NCI-H2081 treated with DMSO at 0.1 percent for 48 hours (cell line): ENCODE measurements around the gene ITPK1.

ENCODE experiments used
- DNase-seq: peaks from one replicate; lab custom pipeline; 2025; lab: John Stamatoyannopoulos, UW

ITPK1 gene

DNA sequence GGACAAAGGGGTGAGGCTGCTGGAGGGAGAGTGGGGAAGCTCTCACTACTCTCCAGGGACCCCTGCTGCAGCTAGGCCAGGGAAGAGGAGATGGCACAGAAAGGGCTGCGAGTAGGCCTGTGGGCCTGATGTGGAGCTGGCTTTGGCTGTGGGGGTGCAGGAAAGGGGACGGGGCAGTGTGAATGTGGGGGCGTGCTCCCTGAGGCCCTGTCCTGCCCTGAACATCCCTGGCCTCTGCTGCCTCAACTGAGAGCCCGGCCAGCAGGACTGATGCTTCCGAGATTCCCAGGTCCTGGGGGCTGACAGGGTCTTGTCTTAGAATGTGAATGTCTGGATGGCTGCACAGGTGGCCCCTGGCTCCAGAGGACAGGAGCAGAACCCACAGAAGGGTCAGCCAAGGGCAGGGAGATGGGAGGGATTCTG is 128.6 kb downstream of the ITPK1 start:
- DNase-seq, result no peak

DNA sequence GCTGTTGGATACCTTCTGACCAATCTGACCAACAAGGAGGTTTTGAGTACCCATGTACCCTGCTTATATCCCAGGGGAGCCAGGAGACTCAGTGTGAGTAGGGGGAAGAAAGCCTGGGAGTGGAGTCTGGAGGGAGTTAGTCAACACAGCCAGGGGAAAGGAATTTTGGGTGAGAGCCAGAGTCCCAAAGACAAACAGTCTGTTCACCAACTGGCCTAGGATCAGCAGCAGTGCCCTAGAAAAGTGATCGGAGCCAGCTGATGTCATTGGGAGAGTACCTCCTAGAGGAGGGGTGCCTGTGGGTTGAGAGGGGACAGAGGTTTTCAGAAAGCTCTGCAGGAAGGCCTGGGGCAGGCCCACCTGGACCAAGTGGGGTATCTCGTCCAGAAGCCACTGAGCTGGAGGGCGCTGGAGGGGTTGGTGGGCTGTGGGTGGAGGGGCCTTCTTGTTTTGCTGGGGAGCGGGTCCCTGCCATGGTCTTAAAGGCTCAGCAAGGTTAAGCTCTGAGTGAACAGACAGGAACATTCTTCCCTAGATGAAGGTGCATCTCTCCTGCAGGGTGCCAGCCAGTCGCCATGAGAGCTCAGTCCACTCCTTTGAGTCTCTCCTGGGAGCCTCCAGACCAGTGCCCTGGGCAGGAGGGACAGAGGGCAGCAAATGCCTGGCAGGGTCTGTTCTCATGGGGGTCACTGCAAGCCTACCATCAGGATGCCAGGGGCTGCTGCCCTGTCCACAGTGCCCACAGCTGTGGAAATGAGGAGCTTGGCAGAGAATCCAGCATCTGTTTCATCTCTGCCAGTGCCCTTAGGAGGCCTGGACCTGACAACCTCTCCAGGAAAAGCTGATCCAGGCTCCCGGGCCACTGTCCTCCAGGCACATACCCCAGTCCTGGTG is 129.2 kb downstream of the ITPK1 start:
- no peak for DNase-seq

DNA sequence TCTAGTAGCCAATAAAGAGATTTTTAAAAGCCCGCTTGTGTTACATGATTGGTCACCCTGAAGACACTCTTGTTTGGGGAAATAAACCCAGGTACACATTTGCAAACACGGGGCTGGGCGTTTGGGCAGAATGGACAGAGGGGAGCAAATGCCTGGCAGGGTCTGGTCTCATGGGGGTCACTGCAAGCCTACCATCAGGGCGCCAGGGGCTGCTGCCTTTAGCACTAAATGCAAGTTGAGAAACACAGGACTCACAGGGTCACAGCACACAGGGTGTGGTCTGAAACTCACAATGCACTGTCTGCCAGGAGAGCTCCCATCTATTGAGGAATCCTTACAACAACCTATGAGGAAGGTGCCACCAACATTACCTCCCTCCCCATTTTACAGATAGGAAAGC is 130.2 kb downstream of the ITPK1 start:
- DNase-seq, result no peak

DNA sequence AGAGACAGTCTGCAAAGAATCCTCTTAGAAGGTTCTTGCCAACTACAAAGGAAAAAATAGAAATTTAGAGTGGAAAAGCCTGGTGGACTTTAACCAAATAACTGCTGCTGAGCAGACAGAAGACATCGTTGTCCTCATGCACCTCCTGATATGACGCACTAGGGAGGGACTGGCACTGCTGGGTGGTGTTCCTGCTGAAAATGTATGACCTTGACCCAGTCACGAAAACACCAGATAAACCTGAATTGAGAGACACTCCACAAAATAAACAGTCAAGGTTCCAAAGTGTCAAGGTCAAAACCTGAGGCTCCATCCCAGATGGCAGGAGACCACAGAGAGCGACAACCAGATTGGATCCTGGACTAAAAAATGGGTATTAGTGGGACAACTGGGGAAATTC is 130.8 kb downstream of the ITPK1 start:
- DNase-seq, result no peak

DNA sequence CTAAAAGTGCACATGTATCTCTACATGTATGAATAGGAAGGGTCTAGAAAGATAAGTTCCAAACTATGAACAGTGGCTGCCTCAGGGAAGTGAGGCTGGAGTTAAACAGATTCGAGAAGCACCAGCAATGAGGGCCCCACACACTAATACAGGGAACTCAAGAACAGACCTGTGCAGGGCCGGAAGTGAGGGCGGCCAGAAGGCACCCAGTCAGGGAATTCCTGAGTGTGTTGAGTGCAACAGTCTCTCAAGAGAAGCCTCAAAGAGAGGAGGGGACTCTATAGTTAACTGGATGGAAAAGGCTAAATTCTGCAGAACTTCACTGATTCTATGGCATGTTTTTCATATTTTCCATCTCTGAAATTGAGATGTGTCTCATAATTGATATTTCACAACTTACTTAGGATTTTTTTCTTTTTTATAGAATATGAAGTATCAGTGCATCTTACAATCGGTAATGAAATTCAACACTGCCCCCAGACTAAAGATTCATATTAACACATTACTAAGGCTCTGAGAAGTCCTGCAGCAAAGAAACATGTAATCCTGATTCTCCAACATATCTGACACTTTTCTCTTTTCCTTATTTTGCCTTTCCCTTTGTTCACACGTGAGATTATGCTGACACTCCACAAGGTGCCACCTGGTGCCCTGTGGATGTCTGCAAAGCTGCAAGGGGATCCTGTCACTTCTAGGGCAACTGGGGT is 131.5 kb downstream of the ITPK1 start:
- no peak for DNase-seq

DNA sequence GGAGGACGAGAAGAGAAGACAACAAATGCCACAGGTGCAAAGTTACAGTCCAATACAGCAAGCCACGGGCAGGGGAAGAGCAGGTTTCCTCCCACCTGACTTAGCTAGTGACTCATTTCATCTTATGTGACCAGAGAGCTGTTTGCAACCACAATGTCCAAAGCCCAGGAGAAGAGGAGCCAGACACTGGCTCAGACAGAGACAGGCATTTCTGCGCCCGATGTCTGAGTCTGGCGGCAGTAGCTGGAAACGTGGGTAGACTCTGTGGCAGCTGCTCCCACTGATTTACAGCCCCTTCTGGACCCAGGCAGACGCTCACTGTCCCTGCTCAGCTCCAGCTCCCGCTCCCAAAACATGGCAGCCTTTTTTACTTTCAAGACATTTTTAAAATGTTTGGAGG is 132.8 kb downstream of the ITPK1 start:
- no peak for DNase-seq

DNA sequence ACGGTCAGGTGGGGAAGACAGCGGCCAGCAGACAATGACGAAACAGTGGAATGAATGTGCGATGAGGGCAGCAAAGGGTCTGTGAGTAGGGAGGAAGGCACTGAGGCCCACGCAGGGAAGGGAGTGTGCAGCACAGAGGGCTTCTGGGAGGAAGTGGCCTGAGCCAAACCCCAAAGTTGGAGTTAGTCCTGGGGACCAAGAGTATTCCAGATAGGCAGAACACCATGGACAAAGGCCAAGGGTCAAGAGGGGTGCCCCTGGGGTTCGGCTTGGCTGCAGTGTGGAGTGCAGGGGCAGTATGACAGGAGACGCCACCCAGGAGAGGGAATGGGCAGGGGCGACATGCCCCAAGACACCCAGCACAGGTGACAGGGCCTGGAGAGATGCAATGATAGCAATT is 134.0 kb downstream of the ITPK1 start:
- DNase-seq, result no peak

DNA sequence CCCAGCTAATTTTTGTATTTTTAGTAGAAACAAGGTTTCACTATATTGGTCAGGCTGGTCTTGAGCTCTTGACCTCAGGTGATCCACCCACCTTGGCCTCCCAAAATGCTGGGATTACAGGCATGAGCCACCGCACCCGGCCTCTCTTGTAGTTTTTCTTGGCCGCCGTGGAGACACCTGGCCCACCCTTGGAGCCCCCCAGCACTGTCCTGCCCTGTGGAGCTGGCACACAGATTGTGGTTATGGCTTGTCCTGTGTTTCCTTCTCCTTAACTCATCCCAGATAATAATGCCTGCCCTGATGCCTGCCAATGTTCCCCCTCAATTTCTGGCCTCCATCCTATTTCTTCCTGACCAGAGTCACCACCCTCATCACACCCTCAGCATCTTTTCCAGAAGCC is 134.9 kb downstream of the ITPK1 start:
- DNase-seq, result no peak

DNA sequence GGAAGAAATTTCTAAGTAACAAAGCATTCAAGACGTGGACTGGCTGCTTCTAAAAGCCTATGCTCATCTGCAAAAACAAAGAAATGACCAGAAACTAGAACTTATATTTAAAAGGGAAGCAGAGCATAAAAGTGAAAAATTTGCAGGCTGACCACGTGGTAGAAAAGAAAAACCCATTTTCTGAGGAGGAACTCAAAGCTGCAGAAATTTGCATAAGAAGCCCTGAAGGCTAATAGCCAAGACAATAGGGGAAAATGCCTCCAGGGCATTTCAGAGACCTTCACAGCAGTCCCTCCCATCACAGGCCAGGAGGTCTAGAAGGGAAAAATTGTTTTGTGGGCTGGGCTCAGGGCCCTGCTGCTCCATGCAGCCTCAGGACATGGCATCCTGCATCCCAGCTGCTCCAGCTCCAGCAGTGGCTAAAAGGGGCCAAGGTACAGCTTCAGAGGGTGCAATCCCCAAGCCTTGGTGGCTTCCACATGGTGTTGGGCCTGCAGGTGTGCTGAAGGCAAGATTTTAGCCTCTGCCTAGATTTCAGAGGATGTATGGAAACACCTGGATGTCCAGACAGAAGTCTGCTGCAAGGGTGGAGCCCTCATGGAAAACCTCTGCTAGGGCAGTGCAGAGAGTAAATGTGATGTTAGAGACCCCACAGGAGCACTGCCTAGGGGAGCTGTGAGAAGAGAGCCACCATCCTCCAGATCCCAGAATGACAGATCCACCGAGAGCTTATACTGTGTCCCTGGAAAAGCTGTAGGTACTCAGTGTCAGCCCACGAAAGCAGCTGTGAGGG is 137.3 kb downstream of the ITPK1 start:
- no peak for DNase-seq

DNA sequence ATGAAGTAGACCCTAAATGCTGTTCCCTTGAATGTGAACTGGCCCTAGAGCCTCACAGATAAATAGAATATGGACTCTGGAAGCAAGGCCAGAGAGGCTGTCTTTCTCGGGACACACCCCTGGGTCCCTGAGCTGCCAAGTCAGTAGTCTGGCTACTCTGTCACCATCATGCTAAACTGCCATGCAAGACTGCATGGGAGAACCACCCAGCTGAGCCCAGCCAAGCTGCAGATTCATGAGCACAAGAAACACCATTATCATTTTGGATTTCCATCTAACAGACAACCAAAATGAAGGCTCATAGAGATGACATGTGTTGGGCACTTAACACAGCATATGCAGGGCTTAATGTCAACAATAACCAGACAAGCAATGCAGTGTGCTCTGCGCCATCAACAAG is 139.5 kb downstream of the ITPK1 start:
- no peak for DNase-seq

DNA sequence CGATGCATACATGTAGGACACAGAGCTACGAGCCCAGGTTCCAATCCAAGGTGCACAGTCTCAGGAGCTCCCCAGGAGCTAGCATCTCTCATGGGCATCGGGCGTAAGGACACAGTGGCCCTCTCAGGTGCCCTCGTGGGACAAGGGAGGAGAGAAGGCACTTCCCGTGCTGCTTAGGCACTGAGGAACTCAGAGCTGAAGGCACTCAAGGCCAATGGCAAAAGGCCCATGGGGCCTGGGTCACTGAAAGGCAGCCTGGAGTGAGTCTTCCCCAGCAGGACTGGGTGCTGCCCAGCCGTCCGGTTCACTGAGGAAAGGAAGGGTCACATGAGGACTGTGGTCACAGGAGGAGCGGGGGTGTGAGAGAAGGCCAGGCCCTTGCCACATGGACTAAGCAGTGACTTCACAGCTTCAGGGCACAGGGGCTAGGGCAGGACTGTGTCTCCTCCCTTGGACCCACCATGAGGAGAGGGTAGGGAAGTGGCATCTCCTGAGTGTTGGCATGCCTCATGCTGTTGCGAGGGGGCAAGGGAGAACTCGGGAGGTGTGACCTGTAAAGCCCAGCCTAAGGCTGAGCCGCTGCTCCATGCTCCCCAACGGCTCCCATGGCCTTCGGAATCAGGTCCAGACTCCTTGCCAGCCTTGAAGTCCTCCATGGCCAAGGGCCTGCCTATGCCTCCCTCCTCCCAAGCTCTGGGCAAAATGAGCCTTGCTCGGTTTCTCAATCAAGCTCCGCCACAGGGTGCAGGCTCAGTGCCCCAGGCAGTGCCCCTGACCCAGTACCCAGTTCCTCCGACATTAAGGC is 141.0 kb downstream of the ITPK1 start:
- DNase-seq, result no peak

DNA sequence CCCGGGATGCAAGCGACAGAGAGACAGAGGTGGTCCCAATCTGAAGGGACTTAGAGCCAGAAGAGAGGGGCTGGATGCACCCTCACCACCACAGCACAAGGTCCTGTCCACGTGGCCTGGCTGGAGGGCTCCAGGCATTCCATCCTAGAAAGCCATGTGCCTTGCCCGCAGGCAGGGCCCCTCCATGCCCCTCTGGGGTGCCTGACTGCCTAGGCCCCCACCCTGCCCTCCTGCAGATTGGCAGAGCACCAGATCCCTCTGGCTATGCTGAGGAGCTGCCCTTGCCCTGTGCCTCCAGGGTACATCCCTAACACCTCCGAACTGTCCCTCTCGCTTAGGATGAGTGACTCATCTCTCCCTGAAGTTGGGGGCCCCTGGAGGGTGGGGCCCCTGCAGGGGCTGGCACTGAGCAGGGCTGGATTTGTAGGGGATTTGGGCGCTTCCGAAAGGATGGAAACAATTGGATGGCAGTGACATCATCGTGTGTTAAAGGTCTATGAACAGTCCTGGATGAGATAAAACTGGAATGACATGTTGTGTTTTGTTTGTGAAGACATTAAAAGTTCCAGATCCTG is 141.8 kb downstream of the ITPK1 start:
- no peak for DNase-seq

DNA sequence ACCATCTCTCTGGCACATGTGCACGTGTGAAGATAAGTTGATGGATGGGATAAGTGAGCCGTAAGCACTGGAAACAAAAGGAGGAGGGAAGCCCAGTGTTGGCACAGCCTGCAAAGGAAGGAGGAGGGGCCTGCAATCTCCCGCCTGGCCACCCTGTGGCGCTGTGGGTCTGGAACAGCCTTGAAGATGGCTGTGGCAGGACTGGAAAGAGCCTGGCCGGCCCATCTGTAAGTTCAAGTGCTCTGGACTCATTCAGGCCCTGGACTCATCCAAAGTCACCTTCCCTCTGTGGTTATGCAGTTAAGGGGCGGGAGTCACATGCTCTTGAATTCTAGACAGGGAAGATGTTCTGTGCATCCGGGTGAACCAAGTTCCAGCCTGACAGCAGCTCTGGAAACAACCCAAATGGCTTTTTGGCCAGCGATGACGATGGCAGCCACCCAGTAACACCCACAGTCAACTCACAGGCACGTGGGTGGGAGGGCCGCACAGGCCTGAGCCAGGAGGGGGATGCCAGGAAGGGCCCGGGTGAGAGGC is 142.4 kb downstream of the ITPK1 start:
- no peak for DNase-seq

DNA sequence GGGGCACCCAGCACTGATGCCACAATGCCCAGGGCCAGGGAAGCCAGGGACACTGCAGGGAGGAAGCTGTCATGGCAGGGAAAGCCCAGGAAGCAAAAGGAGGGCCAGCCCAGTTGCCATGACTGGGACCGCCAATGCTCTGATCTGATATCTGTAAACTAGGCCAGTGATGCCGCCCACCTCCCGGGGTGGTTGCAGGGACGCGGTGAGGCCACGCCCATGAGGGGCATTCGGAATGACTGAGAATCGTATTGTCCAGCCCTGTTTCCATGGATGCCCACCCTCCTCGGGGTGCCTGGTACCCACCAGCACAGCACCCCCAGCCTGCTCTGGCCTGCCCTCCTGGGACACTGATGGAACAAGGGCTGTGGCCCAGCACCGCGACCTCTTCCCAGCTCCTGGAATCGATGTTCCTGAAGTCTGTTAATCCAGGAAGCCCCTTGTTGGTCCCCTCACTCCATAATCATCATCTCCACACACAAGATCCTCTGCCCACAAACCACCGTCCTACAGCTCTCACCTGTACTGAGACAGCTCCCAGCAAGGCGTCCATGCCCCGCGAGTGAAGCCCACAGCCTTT is 144.0 kb downstream of the ITPK1 start:
- no peak for DNase-seq

DNA sequence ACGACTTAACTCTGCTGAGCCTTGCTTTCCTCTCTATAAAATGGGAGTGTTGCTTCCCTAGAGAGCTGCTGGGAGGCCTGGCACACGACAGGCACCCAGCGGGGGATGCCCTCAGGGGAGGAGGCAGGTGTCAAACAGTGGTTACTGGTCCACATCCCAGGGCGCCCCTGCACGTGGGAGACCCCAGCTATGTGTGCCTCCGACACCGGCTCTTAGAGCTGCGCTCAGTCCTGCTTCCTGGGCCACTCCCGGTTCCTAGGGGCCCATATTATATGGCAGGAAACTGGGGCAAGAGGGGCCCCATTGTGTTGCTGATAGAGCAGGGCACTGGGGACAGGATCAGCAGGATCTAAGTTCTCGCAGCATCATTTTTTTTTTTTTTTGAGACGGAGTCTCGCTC is 145.5 kb downstream of the ITPK1 start:
- no peak for DNase-seq

DNA sequence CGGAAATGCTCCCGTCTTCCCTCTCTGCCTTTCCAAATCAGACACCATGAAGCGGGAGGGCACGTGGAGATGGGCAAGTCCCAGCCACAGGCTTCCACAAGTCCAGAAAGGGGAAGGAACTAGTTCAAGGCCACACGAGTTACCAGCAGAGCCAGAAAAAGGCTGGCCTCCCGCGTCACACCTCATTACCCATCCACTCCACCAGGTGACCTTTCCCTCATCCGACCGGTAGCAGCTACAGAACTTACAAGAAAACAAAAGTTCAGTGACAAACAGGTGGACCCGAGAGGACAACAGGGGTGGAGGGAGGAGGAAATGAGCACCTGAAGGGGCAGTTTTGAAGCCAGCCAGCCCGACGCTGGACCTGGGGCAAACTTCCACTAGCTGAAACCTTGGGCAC is 145.9 kb downstream of the ITPK1 start:
- no peak for DNase-seq

DNA sequence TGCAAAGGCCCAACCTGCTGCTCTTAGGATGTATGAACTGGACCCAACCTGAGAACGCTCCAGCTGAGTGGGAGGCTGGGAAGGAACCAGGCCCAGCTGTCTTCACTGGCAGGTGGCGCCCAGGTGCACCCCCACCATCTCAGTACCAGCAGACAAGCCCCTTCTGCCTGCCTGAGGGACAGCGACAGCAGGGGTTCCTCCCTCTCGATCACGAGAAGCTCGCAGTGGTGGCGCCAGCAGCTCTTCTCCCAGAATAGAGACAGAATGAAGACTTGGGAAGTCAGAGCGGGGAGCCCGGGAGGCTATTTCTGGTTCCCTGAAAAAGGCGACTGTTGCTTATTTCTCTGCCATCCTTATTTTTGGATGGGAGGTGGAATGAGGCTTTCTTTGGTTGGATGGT is 146.3 kb downstream of the ITPK1 start:
- no peak for DNase-seq

DNA sequence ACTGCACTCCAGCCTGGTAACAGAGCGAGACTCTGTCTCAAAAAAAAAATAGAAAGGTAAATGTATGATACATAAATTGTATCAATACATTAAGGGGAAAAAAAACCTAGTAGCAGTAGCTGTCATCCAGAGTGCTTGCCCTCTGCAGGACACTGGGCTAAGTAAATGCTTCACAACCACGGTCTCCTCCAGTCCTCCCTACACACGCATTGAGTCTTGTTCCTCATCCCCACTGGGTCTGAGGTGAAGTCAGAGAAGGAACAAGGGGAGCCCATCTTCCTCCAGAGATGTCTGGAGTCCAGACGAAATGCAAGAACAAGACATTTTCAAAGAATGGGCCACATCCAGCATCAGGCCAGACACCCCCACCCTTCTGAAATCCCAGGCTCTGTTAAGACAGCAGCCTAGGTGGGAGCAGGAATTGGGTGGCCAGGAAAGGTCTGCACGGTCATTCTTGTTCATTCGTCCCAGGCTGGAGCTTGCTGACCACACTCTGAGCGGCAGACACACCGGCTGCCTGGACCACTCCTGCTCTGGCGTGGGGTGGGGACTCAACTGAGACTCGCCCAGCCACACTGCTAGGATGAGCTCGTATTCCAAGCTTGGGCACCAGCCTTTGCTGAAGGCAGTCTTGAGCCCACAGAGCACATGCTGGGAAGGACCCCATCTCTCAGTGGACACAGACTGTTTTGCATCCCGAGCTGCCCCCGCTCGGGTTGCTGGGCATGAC is 147.3 kb downstream of the ITPK1 start:
- DNase-seq, result no peak

DNA sequence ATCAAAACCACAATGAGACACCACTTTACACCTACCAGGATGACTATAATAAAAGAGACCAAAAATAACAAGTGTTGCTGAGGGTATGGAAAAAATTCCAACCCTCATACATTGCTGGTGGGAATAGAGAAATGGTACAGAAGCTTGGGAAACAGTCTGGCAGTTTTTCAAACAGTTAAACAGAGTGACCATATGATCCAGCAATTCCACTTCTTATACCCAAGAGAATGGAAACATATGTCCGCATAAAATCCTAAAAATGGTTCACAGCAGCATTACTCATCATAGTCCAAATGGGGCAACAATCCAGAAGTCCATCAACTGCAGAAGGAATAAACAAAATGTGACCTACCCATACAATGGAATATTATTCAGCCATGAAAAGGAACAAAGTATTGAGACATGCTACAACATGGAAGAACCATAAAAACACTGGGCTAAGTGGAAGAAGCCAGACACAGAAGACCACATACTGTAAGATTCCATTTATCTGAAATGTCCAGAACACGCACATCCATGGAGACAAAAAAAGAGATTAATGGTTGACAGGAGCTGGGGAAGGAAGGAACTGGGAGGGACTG is 148.3 kb downstream of the ITPK1 start:
- no peak for DNase-seq

DNA sequence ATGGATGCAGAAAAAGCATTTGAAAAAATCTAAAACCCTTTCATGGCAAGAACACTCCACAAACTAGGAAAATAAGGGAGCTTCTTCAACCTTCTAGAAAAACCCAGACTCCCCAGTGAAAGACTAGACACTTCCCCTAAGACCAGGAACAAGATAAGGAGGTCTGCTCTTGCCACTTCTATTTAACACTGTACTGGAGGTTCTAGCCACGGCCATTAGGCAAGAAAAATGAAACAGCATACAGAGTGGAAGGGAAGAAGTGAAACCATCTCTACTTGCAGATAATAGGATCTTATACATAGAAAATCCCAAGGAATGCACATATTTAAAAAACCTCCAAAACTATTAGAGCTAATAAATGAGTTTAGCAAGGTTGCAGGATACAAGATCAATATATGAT is 150.4 kb downstream of the ITPK1 start:
- DNase-seq, result no peak
